HG03469 (cell line): ENCODE data around the gene DST.

Source experiments
- ATAC-seq: cut with Tn5 transposase; IDR thresholded peaks from one replicate; pipeline ENCODE4 v1.9.1; 2021; ENCODE audit warnings: mild to moderate bottlenecking, moderate library complexity, moderate number of reproducible peaks; ENCODE audit not compliant: unreplicated experiment

Gene DST

DNA sequence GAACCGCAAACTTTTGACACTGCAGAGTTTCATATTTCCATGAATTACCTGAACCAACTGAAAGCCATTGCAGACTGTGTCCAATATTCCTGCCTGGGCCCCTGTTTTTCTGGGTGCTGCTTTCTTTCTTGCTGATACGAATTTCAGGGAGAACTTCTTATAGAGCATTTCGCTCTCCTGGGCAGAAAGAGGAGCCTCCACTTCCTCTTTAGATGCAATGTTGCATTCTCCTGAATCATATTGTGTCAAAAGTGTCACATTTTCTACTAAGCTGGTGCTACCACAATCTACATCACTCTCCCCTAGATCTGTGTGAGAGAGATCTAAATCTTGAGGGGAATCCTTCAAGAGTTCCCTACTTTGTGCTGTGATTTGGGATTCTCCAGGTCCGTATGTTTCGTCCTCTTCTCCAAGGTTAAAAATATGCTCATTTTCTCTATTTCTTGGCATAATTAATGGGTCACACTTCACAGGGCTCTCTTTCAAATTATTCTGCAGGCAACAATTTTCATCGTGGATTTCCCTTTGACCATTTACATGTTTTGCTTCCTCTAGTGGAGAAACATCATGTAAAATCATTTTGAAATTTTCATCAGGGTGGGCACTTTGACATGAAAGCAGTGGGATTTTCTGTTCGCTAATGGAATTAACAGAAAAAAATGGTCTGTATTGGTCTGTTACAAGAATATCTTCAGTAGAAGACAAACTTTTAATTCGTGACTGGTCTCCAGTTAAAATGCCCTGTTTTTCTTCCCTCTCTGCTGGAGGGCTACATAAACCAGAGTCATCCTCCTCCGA lies 102.3 kb downstream of the DST start:
- no peak for ATAC-seq

DNA sequence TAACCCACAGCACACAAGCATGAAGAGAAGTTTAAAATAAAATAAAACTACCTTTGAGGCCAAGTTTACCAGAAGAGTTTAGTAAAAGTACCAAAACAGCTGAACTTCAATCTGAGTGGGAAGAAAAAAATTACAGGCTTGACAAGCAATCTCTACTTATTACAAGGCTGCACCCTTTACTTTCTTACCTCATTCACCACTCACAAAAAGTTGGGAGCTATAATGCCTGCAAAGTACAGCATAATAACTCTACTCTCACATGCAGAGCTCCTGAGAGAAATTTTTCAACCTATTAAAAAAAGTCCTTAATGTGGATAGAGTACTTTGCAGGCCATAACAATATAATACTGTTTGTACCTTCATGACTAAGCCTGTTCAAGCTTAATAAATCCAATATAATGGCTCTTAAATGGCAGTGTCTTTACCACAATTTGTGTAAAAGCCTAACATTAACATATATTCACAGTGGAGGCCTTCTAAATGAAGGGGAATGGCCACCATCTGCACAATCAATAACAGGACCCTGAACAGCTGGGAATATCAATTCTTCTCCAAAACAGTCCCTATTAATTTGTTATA lies 103.1 kb downstream of the DST start:
- no peak for ATAC-seq

DNA sequence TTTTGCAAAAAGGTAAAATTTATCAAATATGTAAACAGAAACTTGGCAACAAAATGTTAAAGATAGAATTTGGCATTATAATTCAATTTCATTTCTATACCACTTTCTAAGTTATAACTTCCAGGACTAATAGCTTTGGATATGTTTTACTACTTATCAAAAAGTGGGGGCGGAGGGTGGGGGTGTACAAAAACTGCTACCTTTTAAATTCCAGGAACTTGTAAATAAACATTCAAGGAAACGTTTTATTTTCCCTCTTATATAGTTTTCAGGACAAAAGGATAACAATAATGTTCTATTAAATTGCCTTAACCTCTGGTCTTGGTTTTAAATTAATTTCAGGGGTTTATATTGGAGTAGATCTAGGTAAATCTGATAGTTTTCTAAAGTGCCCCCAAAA lies 103.8 kb downstream of the DST start:
- no peak for ATAC-seq

DNA sequence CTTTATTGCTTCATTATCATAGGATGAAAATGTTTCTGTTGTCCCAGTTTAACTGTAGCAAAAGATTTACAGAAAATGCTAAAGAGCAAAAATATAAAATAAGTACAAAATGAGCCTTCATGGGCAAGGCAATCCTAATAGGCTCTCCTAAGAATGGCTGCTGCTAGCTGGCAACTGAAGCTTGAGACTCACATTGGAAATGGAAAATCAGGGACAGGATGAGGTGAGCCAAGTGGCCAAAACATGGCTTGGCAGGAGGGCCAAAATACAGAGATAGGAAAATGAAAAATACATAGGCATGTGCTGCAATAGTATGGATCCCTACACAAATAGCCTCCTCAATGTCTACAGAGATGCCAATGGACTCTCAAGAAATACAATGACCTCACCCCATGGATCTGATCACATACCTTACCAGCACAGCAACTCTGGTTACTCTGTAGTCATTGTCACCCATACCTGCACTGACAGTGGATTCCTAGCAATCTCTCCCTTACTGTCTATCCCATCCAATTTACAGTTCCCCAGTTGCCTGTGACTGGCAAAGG lies 105.4 kb downstream of the DST start:
- no peak for ATAC-seq

DNA sequence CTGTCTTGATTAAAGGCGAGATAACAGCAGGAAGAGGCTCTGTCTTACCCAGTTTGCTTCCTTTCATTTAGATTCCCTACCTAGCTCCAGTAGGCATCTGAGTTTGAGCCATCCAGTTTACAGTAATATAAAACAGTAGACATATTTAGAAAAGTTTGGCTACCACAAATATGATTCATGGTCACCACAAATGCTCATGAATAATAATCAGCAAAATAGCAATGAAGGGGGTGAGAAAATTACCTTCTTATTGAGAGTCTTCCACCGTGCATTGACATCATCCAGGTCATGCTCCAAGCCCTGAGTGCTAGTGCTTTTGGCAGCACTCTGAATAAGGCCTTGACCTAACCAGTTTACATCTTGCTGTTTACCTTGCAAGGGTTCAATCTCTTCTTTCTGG lies 106.2 kb downstream of the DST start:
- ATAC-seq, result no peak

DNA sequence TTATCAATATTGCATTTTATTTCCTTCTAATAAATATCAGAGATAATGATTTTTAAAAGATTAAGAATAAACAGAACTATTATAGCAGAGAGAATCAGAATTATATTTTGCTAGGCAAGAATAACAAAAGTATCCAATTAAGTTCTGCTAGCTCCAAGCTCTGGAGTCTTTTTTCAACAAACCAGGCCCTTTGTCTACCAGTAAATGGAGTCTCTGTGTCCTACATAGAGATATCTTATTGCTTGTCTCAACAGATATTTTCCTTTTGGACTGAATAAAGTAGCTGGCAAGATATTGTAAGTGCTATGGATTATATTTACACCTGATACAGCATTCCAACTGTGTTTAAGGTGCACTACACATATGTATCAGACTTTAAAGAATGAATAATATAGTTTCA lies 107.1 kb downstream of the DST start:
- no peak for ATAC-seq

- no peak for ATAC-seq
These were observed 107.8 kb downstream of the DST start for GRCh38 chr6:56534680-56535419.

GRCh38 chr6:56532766-56533551 lies 109.7 kb downstream of the DST start:
- no peak for ATAC-seq

GRCh38 chr6:56531839-56532595 lies 110.7 kb downstream of the DST start:
- no peak for ATAC-seq

DNA sequence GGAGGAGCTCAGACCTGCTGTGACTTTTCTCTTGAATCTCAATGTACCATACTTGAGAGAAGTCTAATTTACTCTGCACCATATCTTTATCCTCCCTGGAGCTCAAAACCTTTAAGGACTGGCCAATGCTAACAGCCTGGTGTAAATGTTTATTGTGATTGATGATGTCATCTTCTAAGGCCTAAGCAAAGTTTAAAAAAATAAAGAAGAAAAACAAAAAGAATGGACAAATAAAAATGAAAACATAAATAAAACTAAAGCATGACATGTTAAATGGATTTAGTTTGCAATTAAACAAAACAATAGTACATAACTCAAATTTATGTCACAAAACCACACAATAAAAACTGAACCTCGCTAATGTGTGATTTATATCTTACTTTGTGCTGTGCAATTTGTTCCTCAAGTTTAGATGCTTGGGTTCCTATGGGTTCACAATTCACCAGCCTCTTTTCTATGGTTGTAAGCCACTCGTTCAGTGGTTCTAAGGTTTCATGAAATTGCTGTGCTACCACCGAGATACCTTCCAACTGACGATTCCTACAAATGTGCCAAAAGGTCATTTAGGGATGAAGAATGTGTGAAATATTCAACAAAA lies 113.0 kb downstream of the DST start:
- no peak for ATAC-seq

- ATAC-seq, result no peak
These were observed 114.3 kb downstream of the DST start for GRCh38 chr6:56528412-56528841.

DNA sequence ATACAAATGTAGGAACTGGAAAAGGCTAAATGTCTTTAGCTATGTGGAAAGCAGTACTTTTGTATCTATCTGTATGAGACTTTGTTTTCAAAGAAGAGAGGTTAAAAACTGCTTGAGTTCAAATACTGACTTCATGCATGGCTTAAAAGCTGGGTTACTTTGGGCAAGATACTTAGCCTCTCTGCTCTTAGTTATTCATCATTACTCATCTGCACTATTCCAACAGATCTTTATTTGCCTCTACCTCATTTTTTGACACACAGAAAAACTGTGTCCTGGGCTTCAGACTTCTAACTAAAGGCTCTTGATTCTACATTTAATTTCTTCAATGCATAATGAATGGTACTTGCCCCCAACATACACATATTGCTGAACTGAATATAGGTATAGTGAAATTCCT lies 114.8 kb downstream of the DST start:
- ATAC-seq, result no peak

DNA sequence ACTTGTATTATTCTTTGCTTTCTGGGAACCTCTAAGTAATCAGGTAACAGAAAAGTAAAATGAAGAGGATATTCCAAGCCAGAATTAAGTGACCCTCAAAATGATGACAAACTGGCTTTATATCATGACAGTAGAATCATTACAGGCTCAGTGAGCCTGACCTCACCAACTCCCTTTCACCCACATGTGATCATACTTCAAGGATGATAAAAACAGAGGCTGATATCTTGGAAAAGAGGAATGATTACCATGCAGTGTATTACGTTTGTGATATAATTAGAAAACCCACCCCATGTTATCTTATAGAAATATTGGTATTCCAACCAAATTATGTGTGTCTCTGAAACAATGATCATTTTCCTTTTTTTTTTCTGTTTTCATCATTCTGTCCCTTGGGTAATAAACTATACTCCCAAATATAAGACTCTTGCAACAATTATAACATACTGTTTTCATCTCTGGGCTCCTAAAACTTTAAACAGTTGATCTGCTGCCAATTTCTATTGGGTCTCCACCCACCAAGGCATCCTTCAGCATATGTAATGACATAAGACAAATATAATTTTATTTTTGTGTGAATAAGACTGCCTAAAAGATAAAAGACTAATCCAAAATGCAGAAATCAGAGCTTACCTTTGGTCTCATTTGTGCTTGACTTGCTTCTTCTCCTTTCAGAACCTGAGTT lies 115.7 kb downstream of the DST start:
- no peak for ATAC-seq

GRCh38 chr6:56525974-56526789 lies 116.5 kb downstream of the DST start:
- no peak for ATAC-seq

DNA sequence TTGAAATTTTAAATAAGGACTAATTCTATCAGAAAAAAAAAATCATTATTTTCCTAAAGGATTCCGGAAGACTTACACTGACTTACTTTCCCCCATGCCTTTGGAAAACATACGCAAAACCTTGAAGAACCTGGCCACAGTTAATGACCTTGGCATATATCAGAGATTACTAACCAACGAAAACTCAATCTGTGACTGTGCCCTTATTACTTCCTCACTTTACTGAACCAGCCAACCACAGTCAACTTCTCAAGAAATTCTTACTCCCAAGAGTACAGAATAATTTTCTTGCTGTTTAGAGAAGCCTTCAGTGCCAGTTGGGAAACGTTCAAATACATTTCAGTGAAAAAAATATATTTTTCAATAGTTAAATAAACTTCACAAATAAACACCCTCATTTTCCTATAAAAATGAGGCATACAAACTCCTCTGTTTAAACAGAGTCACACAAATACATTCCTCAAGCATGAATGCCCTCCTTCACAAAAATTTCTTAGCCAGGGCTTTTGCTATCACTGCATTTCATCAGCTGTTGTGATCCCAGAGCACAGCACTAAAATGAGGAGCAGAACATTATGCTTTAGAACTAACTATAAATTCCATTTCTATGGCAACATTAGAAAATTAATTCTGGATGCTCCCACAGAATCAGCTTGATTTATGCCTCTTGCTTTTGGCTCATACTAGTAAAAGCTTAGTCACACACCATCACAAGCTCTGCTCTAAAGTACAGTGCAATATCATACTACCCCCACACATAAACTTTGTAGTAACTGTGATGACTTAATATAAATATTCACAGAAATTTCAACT lies 117.6 kb downstream of the DST start:
- no peak for ATAC-seq

- ATAC-seq, result no peak
These were observed 120.0 kb downstream of the DST start for GRCh38 chr6:56522495-56523270.

DNA sequence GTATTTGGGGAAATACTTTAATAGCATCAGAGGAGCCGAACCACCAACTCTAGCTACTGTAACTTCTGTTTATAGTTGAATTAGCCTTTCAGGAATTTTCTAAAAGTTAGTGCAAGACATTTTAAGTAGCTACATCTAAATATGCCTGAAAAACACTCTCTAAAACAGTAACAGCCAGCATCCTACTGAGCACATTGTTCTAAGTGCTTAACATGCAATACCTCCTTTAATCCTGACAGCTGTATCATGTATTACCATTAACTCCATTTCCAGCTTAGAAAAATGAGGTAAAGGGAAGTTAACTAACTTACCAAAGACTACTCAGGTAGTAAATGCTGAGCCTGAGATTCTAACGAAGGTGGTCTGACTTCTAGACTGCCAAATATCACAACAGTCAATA lies 120.7 kb downstream of the DST start:
- ATAC-seq, result no peak
